HTR-8/SVneo (cell line): Measurements from ENCODE around the gene LRMDA.

ENCODE experiments used
- DNase-seq: peaks from one replicate; pipeline ENCODE4 v3.0.0; 2011; ENCODE audit warnings: low spot score, mixed read lengths; ENCODE audit not compliant: insufficient read length
- FAIRE-seq: peaks from 2 replicates; lab custom pipeline; 2011; peaks lifted over from hg19 to GRCh38; lab: Jason Lieb, UNC

The LRMDA gene

DNA sequence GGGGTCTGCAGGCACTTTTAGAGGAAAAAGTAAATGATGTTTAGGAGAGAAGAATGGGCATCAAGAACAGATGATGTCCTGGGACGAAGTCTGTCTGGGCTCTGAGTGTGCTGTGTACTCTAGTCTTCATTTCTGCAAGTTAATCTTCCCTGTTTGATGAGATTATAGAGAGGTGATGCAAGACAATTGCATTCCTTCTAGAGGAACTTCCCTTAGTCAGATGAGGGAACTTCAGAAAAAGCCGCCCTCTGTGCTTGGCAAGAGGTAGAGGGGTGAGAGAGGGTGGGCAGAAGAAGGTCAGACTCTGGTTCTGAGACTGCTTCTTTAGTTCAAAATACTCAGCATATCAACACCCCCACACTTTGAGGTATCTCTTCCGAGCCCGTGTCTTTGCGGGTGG, 797.9 kb downstream of the LRMDA start:
- no peak for FAIRE-seq
- no peak for DNase-seq

DNA sequence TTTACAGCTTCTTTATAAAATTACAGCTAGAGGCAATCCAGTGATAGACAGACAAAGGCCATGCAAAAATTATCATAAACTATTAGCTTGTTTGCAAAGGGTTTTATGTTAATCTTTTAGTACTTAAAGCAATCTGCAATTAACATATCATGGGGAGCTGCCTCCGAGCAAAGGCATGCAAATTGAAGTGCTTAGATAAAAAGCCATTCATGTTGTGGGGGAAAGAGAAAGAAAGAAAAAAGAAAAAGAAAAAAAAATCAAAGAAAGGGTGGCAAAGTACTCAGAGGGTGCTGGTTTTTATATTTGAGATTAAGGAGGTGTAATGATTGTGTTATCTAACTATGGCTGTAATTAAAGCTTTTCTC, 799.5 kb downstream of the LRMDA start:
- FAIRE-seq (no peak), DNase-seq (no peak)

DNA sequence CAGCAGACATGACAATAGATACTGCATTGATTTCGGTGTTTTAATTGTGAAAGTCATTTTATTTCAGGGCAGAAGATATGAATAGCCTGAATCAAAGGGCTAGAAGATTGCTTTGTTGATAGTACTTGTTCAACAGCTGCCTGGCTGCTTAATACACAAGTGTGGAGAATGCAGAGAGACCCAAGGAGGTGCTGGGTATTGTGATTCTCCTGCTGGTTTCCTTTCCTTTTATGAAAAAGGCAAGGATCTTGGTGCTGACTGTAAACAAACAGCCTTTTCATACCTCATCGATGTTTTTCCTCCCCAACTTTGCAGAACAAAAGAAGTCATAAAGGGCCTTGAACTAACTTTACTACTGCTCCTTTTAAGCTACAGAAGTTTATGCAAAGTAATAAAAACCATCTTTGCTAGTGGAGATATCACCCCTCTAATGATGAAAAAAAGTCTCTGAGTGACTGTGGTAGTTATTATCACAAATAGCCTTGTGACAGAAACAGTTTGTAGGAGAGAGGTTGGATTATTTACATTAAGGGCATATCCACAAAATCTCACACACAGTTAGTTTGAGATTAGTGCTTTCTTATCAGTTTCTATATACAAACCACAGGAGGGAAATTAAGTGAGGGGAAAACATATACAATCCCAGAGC, 800.0 kb downstream of the LRMDA start:
- DNase-seq (no peak), FAIRE-seq (peak; percentile 28)

- DNase-seq = no peak
- FAIRE-seq = no peak
Measured at GRCh38 chr10:76234499-76235226, 803.2 kb downstream of the LRMDA start.

DNA sequence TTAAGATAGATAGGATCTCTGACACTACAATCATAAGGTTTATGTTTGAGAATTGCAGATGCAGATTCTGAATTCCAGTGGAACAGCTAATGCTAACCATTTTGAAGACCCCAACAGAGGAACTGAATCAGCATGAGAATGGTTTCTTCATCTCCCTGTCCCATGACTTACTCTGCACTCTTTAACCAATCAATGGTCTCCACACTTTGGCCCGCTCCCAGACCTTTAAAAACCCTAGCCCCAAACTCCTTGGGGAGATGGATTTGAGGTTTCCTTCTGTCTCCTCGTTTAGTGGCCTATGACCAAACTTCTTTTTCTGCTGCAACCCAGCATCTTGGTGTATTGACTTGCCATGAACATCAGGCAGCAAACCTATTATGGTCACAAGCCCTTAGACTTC, 804.9 kb downstream of the LRMDA start:
- FAIRE-seq = no peak
- no peak for DNase-seq

GRCh38 chr10:76242956-76243355, 811.5 kb downstream of the LRMDA start:
- DNase-seq (no peak), FAIRE-seq (no peak)

- no peak for FAIRE-seq
- no peak for DNase-seq
Measured at GRCh38 chr10:76244061-76244686, 812.8 kb downstream of the LRMDA start.

DNA sequence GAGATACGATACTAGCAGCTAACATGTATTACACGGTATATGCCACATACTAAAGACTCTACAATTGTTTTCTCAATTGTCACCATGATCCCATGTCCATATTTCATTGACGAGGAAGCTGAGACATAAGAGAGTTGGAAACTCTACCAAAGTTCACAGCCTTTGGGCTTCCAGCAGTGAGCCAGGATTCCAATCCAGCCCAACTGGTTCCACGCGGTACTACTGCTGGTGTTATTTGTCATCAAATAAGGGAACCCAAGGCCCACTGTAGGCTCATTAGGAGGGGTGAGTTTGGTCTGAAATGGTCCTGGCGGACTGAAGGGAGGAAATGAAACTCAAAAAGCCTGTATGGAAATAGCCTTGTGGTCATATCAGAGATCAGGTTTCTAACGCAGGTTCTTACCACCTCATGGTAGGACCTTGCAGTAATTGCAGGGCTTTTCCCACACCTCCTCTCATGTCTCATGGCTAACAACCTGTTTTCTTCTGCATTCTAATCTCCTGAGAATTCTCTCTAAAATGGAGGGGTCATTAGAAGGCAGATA, 814.6 kb downstream of the LRMDA start:
- DNase-seq = no peak
- FAIRE-seq = no peak

- FAIRE-seq (no peak), DNase-seq (no peak)
Measured at GRCh38 chr10:76248649-76249200, 817.3 kb downstream of the LRMDA start.

DNA sequence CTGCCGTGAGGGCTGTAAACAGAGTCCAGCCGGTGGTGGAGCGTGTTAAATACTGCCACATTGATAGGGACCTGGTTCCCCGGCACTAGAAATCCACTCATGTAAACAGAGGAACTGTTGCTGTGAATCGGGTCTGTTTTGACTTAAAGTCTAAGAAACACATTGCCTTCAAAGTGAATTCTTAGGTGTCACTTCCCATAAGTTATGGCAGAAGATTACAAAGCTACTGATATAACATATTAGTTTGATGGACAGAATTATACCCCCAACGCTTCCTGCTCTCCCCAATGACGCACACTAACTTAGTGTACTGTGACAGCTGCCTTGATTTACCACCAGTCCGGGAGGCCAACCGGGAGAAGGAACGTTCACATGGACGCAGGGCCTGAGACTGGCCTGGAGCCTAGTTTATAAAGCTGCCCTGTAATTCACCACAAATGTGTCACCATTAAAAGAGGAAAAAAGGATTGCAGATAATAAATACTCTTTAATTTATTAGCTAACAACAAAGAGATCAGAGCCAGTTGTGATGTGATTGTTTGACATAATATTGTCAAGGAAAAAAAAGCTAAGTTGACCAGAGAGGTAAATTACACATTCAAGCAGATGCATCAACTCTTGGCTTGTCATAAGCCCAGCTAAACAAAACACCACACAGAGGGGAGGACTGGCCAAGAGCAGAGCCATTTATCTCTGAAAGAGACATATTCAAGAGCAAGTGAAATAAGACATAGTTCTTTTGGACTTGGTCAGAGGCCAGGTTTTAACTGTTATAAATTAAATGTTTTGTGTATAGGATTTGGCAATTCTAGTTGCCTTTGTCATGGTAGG, 820.6 kb downstream of the LRMDA start:
- DNase-seq (peak; percentile 75), FAIRE-seq (peak; percentile 93)

GRCh38 chr10:76252733-76253132, 821.3 kb downstream of the LRMDA start:
- DNase-seq = peak; percentile 49
- FAIRE-seq = no peak

GRCh38 chr10:76255241-76255640, 823.8 kb downstream of the LRMDA start:
- DNase-seq (no peak), FAIRE-seq (no peak)

GRCh38 chr10:76257816-76258215, 826.4 kb downstream of the LRMDA start:
- FAIRE-seq (no peak), DNase-seq (no peak)

GRCh38 chr10:76265441-76266113, 834.2 kb downstream of the LRMDA start:
- DNase-seq (no peak), FAIRE-seq (no peak)

DNA sequence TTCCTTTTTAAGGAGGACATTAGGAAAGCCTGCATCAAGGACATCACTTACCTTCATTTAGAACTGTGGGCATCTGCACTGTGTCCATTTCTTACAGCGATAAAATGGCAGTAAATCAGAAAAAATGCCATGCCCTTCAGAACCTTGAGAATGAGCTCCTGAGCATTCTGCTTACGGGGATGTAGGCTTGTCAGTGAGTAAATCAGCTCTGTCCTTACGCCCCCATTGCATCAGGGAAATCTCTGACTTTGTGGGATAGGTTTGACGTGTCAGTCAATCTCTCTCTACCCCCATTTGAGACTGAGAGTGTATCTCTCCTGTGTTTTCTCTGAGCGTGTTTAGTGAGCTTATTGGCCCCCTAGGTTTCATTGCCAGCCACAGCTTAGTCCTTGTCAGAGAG, 837.1 kb downstream of the LRMDA start:
- FAIRE-seq (no peak), DNase-seq (no peak)

GRCh38 chr10:76268954-76269353, 837.5 kb downstream of the LRMDA start:
- DNase-seq (no peak), FAIRE-seq (no peak)

DNA sequence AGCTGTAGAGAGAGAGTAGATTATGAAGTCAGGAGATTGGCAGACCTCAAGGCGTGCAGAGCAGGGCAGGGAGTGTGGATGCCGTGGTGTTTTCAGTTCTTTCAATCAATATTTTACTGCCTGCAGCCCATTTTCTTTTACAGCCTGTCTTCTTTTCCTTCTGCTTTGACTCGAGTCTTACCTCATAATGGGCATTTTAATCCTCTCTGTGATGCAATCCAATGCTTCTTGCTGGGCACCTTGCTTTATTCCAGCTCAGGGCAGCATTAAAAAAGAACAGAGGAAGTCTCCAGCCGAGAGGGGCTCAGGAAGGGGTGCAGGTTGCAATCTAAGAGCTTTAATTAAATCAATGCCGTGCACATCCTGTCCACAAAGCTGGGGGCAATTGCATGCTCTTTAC, 839.0 kb downstream of the LRMDA start:
- DNase-seq (no peak), FAIRE-seq (no peak)

GRCh38 chr10:76274933-76275332, 843.5 kb downstream of the LRMDA start:
- DNase-seq (no peak), FAIRE-seq (no peak)

DNA sequence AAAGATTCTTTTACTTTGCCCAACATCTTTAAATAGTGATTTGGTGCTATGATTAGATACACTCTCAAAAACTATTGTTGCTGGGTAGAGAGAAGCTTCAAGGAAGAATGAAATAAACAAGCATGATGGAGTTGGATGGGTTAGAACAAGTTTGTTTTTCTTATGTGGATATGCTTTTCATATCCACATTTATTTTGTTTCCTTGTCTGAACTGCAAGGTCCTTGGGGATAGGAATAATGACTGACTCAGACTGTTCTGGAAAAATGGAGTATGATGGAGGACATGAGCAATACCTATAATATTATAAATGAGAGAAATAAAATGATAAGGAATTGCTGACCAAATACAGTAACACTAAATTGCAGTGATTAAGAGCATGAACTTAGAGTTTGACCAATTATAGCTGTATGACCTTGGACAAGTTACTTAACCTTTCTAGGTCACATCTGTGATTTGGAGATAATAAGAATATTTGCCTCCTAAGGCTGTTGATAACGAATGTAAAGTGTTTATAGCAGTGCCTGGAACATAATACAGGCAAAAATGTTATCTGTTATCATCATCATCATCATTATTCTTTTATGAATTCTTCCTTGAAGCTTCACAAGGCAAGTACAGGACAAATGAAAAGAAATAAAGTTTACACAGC, 847.5 kb downstream of the LRMDA start:
- DNase-seq (no peak), FAIRE-seq (no peak)
